HEK293 (cell line): ENCODE measurements around the gene PAPSS2.
A peak's percentile ranks its signal among the peaks of the same experiment; 100 is the strongest.

Source experiments
- RBAK ChIP-seq: fragments of 450-650 bp; formaldehyde crosslinking; IDR thresholded peaks from 2 replicates; pipeline ENCODE4 v1.5.1; 2016; ENCODE audit warnings: missing biosample characterization, missing genetic modification characterization
- SCRT1 ChIP-seq: fragments of 450-650 bp; formaldehyde crosslinking; IDR thresholded peaks from 2 replicates; pipeline ENCODE4 v1.5.1; 2016; ENCODE audit warnings: missing biosample characterization, missing genetic modification characterization, borderline replicate concordance
- SCRT2 ChIP-seq: fragments of 450-650 bp; formaldehyde crosslinking; IDR thresholded peaks from 2 replicates; pipeline ENCODE4 v1.5.1; 2016; ENCODE audit warnings: missing biosample characterization, missing genetic modification characterization
- SP2 ChIP-seq: fragments of 450-650 bp; formaldehyde crosslinking; IDR thresholded peaks from 2 replicates; pipeline ENCODE4 v1.5.1; 2016; ENCODE audit warnings: missing biosample characterization, missing genetic modification characterization
- SP3 ChIP-seq: fragments of 450-650 bp; formaldehyde crosslinking; IDR thresholded peaks from 2 replicates; pipeline ENCODE4 v1.5.1; 2016; ENCODE audit warnings: missing biosample characterization, missing genetic modification characterization
- SP7 ChIP-seq: fragments of 450-650 bp; formaldehyde crosslinking; IDR thresholded peaks from 2 replicates; pipeline ENCODE4 v1.5.1; 2016; ENCODE audit warnings: missing biosample characterization, missing genetic modification characterization
- TRIM28 ChIP-seq: IDR thresholded peaks from 2 replicates; pipeline ENCODE4 v1.6.1; 2011; ENCODE audit warnings: low read length, control low read depth, borderline replicate concordance
- WT1 ChIP-seq: fragments of 450-650 bp; formaldehyde crosslinking; IDR thresholded peaks from 2 replicates; pipeline ENCODE4 v1.5.1; 2016; ENCODE audit warnings: missing biosample characterization, missing genetic modification characterization
- YY1 ChIP-seq: fragments of 450-650 bp; formaldehyde crosslinking; IDR thresholded peaks from 2 replicates; pipeline ENCODE4 v1.5.1; 2018; ENCODE audit warnings: missing biosample characterization, missing genetic modification characterization
- ZBTB8A ChIP-seq: fragments of 450-650 bp; formaldehyde crosslinking; IDR thresholded peaks from 2 replicates; pipeline ENCODE4 v1.5.1; 2016; ENCODE audit warnings: missing biosample characterization, missing genetic modification characterization
- ZNF121 ChIP-seq: fragments of 450-650 bp; formaldehyde crosslinking; IDR thresholded peaks from 2 replicates; pipeline ENCODE4 v1.5.1; 2016; ENCODE audit warnings: missing biosample characterization, missing genetic modification characterization
- ZNF211 ChIP-seq: fragments of 450-650 bp; formaldehyde crosslinking; IDR thresholded peaks from 2 replicates; pipeline ENCODE4 v1.5.1; 2016; ENCODE audit warnings: low read depth, missing biosample characterization, missing genetic modification characterization
- ZNF341 ChIP-seq: fragments of 450-650 bp; formaldehyde crosslinking; IDR thresholded peaks from 2 replicates; pipeline ENCODE4; 2016; ENCODE audit warnings: low read depth, missing biosample characterization, missing genetic modification characterization
- ZNF530 ChIP-seq: fragments of 450-650 bp; formaldehyde crosslinking; IDR thresholded peaks from 2 replicates; pipeline ENCODE4 v1.5.1; 2016; ENCODE audit warnings: low read depth, missing biosample characterization, missing genetic modification characterization
- ZNF621 ChIP-seq: fragments of 450-650 bp; formaldehyde crosslinking; IDR thresholded peaks from 2 replicates; pipeline ENCODE4 v1.5.1; 2017; ENCODE audit warnings: missing biosample characterization, missing genetic modification characterization
- ZXDB ChIP-seq: fragments of 450-650 bp; formaldehyde crosslinking; IDR thresholded peaks from 2 replicates; pipeline ENCODE4 v1.5.1; 2016; ENCODE audit warnings: missing biosample characterization, missing genetic modification characterization
- TF ChIP-seq, protein P1 (sequence below): fragments of 450-650 bp; formaldehyde crosslinking; IDR thresholded peaks from 2 replicates; pipeline ENCODE4 v1.5.1; 2016; ENCODE audit warnings: missing biosample characterization, missing genetic modification characterization, low read depth
- TF ChIP-seq, protein P2 (sequence below): fragments of 450-650 bp; formaldehyde crosslinking; IDR thresholded peaks from 2 replicates; pipeline ENCODE4 v1.5.1; 2016; ENCODE audit warnings: missing biosample characterization, missing genetic modification characterization
- TF ChIP-seq, protein P3 (sequence below): fragments of 450-650 bp; formaldehyde crosslinking; IDR thresholded peaks from 2 replicates; pipeline ENCODE4 v1.5.1; 2016; ENCODE audit warnings: missing biosample characterization, missing genetic modification characterization
- TF ChIP-seq, protein P4 (sequence below): fragments of 450-650 bp; formaldehyde crosslinking; IDR thresholded peaks from 2 replicates; pipeline ENCODE4 v1.5.1; 2016; ENCODE audit warnings: missing biosample characterization, missing genetic modification characterization

The PAPSS2 gene

DNA sequence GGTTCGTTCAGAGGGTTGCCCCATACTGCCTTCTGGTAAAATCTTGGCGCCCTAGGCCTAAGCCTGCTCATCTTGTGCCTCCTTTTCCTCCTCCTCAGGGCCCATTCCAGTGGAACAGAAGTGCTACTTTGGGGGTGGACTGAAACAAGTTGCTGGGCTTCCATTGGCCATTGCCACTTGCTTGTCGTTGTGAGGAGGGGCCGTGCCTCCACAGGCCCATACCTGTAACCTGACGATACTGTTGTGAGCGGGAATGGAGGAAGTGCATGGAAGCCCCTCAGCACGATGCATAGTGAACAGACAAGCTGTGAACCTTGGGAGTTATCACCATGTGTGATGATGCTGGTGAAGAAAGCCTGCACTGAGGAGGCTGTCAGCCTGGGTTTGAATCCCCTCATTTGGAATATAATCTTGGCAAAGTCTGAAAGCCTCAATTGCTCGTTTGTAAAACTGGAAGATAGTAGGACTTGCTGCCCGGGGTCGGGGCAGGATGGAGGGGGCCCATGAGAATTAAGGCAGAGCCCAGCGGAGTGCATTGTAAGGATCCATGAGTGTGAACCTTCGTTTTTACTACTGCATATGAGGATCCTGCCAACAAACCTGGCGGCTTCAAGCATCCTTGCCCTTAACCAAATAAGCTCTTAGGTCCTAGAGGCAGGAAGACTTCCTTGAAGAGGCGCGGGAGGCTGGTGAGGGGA is 671 bp upstream of the PAPSS2 start (continued):
- TF ChIP-seq SCRT2: peak; percentile 60; the same call in 1 of the 2 replicates
- TF ChIP-seq ZXDB: peak; percentile 17; the same call in 1 of the 2 replicates
- TF ChIP-seq, protein P1, sequence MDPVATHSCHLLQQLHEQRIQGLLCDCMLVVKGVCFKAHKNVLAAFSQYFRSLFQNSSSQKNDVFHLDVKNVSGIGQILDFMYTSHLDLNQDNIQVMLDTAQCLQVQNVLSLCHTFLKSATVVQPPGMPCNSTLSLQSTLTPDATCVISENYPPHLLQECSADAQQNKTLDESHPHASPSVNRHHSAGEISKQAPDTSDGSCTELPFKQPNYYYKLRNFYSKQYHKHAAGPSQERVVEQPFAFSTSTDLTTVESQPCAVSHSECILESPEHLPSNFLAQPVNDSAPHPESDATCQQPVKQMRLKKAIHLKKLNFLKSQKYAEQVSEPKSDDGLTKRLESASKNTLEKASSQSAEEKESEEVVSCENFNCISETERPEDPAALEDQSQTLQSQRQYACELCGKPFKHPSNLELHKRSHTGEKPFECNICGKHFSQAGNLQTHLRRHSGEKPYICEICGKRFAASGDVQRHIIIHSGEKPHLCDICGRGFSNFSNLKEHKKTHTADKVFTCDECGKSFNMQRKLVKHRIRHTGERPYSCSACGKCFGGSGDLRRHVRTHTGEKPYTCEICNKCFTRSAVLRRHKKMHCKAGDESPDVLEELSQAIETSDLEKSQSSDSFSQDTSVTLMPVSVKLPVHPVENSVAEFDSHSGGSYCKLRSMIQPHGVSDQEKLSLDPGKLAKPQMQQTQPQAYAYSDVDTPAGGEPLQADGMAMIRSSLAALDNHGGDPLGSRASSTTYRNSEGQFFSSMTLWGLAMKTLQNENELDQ (tag by site-specific recombination): no peak
- peak; percentile 28; the same call in 1 of the 2 replicates for TF ChIP-seq SP3 (tag by site-specific recombination)
- TF ChIP-seq, protein P2, sequence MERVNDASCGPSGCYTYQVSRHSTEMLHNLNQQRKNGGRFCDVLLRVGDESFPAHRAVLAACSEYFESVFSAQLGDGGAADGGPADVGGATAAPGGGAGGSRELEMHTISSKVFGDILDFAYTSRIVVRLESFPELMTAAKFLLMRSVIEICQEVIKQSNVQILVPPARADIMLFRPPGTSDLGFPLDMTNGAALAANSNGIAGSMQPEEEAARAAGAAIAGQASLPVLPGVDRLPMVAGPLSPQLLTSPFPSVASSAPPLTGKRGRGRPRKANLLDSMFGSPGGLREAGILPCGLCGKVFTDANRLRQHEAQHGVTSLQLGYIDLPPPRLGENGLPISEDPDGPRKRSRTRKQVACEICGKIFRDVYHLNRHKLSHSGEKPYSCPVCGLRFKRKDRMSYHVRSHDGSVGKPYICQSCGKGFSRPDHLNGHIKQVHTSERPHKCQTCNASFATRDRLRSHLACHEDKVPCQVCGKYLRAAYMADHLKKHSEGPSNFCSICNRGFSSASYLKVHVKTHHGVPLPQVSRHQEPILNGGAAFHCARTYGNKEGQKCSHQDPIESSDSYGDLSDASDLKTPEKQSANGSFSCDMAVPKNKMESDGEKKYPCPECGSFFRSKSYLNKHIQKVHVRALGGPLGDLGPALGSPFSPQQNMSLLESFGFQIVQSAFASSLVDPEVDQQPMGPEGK: peak; percentile 58
- TF ChIP-seq SCRT1: peak; percentile 85
- TF ChIP-seq, protein P3, sequence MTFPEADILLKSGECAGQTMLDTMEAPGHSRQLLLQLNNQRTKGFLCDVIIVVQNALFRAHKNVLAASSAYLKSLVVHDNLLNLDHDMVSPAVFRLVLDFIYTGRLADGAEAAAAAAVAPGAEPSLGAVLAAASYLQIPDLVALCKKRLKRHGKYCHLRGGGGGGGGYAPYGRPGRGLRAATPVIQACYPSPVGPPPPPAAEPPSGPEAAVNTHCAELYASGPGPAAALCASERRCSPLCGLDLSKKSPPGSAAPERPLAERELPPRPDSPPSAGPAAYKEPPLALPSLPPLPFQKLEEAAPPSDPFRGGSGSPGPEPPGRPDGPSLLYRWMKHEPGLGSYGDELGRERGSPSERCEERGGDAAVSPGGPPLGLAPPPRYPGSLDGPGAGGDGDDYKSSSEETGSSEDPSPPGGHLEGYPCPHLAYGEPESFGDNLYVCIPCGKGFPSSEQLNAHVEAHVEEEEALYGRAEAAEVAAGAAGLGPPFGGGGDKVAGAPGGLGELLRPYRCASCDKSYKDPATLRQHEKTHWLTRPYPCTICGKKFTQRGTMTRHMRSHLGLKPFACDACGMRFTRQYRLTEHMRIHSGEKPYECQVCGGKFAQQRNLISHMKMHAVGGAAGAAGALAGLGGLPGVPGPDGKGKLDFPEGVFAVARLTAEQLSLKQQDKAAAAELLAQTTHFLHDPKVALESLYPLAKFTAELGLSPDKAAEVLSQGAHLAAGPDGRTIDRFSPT (tag by site-specific recombination): 0 out of 2 replicates have a peak, but pooled peaks have one; percentile 7
- TF ChIP-seq ZNF121 (tag by site-specific recombination): no peak
- TF ChIP-seq ZNF621 (tag by site-specific recombination): no peak
- 0 out of 2 replicates have a peak, but pooled peaks have one; percentile 29 for TF ChIP-seq ZNF341 (tag by site-specific recombination)
- TF ChIP-seq, protein P4, sequence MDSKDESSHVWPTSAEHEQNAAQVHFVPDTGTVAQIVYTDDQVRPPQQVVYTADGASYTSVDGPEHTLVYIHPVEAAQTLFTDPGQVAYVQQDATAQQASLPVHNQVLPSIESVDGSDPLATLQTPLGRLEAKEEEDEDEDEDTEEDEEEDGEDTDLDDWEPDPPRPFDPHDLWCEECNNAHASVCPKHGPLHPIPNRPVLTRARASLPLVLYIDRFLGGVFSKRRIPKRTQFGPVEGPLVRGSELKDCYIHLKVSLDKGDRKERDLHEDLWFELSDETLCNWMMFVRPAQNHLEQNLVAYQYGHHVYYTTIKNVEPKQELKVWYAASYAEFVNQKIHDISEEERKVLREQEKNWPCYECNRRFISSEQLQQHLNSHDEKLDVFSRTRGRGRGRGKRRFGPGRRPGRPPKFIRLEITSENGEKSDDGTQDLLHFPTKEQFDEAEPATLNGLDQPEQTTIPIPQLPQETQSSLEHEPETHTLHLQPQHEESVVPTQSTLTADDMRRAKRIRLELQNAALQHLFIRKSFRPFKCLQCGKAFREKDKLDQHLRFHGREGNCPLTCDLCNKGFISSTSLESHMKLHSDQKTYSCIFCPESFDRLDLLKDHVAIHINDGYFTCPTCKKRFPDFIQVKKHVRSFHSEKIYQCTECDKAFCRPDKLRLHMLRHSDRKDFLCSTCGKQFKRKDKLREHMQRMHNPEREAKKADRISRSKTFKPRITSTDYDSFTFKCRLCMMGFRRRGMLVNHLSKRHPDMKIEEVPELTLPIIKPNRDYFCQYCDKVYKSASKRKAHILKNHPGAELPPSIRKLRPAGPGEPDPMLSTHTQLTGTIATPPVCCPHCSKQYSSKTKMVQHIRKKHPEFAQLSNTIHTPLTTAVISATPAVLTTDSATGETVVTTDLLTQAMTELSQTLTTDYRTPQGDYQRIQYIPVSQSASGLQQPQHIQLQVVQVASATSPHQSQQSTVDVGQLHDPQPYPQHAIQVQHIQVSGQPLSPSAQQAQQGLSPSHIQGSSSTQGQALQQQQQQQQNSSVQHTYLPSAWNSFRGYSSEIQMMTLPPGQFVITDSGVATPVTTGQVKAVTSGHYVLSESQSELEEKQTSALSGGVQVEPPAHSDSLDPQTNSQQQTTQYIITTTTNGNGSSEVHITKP (tag by site-specific recombination): peak; percentile 68; the same call in 1 of the 2 replicates
- no peak for TF ChIP-seq ZNF211 (tag by site-specific recombination)
- TF ChIP-seq SP7: 0 out of 2 replicates have a peak, but pooled peaks have one; percentile 3
- no peak for TF ChIP-seq ZNF530 (tag by site-specific recombination)
- TF ChIP-seq TRIM28: peak; percentile 82
- TF ChIP-seq YY1 (tag by site-specific recombination): no peak
- TF ChIP-seq ZBTB8A (tag by site-specific recombination): peak; percentile 65
- peak; percentile 78 for TF ChIP-seq SP2 (tag by site-specific recombination)
- TF ChIP-seq WT1: no peak
- no peak for TF ChIP-seq RBAK (tag by site-specific recombination)
- TF ChIP-seq, all 188 proteins: peak for 23
